Measurements from ENCODE around the gene CEP104.

The CEP104 gene

GRCh38 chr1:3770047-3770765, 86.8 kb downstream of the CEP104 start (continued):
- no peak for TF ChIP-seq OSR1 (CRISPR knock-in tag; IDR thresholded peaks at IDR 0.05)
- no peak for TF ChIP-seq ZFP3 (CRISPR knock-in tag; IDR thresholded peaks at IDR 0.05)
- no peak for TF ChIP-seq ISL1 (CRISPR knock-in tag; IDR thresholded peaks at IDR 0.05)
- no peak for TF ChIP-seq GLIS3 (CRISPR knock-in tag; IDR thresholded peaks at IDR 0.05)
- TF ChIP-seq ZFP30 (CRISPR knock-in tag; IDR thresholded peaks at IDR 0.05): no peak

- TF ChIP-seq ZNF70 (CRISPR knock-in tag; IDR thresholded peaks at IDR 0.05) (no peak), RARB (CRISPR knock-in tag; IDR thresholded peaks at IDR 0.05) (no peak), BACH2 (CRISPR knock-in tag; IDR thresholded peaks at IDR 0.05; ENCODE audit: borderline replicate concordance) (no peak), CSDC2 (CRISPR knock-in tag; IDR thresholded peaks at IDR 0.05) (no peak), TOX (CRISPR knock-in tag; IDR thresholded peaks at IDR 0.05; ENCODE audit: borderline replicate concordance) (no peak), ZFP30 (CRISPR knock-in tag; IDR thresholded peaks at IDR 0.05) (no peak), CSRNP3 (CRISPR knock-in tag; IDR thresholded peaks at IDR 0.05) (no peak), SNAI2 (CRISPR knock-in tag; IDR thresholded peaks at IDR 0.05) (no peak), TSHZ2 (CRISPR knock-in tag; IDR thresholded peaks at IDR 0.05) (no peak), ZFP3 (CRISPR knock-in tag; IDR thresholded peaks at IDR 0.05) (no peak), ZNF565 (CRISPR knock-in tag; conservative IDR thresholded peaks at IDR 0.05; ENCODE audit: low read depth) (no peak), GLIS3 (CRISPR knock-in tag; IDR thresholded peaks at IDR 0.05) (no peak), ZNF8 (CRISPR knock-in tag; IDR thresholded peaks at IDR 0.05) (no peak), ISL1 (CRISPR knock-in tag; IDR thresholded peaks at IDR 0.05) (no peak), CREB5 (CRISPR knock-in tag; IDR thresholded peaks at IDR 0.05; ENCODE audit: low read depth) (no peak), PATZ1 (CRISPR knock-in tag; IDR thresholded peaks at IDR 0.05; ENCODE audit: borderline replicate concordance) (no peak), POU6F1 (CRISPR knock-in tag; IDR thresholded peaks at IDR 0.05; ENCODE audit: borderline replicate concordance, low read depth) (no peak), ARNTL (CRISPR knock-in tag; IDR thresholded peaks at IDR 0.05; ENCODE audit: borderline replicate concordance, low read depth) (no peak), PPARA (CRISPR knock-in tag; IDR thresholded peaks at IDR 0.05; ENCODE audit: borderline replicate concordance) (no peak), TCF4 (CRISPR knock-in tag; IDR thresholded peaks at IDR 0.05; ENCODE audit: borderline replicate concordance) (no peak)
- ATAC-seq: no peak
These were observed 88.1 kb downstream of the CEP104 start for GRCh38 chr1:3768811-3769390.
